HG03064 (cell line): ENCODE data around the gene C14orf180.

ENCODE experiments used
- ATAC-seq: cut with Tn5 transposase; IDR thresholded peaks from one replicate; pipeline ENCODE4 v1.9.1; 2021; ENCODE audit warnings: low read depth; ENCODE audit not compliant: unreplicated experiment

The C14orf180 gene

GRCh38 chr14:104549536-104550339 is 29.8 kb upstream of the C14orf180 start:
- no peak for ATAC-seq

GRCh38 chr14:104550340-104550860 is 29.2 kb upstream of the C14orf180 start:
- ATAC-seq, result no peak

DNA sequence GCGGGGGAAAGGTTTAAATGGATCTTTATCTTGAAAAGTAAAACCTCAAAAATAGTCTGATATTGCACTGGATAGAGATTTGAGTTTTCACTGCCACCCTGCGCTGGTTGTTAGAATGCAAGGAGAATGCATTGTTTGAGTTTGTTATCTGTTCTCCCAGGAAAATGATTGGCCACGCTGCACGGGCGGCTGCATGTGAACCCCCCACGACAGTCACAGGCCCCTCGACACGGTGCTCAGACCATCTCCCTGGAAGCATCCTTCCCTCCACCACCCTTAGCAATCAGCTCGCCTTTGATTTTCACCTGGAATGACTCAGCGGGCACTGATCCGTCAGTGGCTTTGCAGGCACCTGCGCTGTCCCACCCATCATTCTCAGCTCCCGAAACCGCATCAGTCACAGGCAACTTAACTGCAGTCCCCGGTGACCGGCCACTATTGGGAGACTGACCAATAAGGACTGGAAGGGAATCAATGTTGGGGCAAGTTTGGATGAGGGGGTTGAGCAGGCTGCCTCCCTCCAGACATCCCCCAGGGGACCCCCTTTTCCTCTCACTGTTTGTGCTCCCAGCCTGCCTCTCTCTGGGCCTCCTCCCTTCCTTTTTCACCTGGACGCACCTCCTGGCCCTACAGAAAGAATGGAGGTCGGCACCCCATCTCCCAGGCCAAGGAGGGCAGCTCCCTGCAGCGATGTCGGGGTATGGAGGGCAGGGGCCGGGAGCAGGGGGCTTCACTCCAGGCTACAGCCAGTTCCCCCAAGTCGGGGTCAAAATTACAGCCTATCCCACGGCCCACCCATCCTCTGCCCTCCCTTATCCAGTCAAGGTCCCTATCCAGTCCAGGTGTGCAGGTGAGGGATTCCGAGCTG is 28.5 kb upstream of the C14orf180 start:
- ATAC-seq, result no peak

DNA sequence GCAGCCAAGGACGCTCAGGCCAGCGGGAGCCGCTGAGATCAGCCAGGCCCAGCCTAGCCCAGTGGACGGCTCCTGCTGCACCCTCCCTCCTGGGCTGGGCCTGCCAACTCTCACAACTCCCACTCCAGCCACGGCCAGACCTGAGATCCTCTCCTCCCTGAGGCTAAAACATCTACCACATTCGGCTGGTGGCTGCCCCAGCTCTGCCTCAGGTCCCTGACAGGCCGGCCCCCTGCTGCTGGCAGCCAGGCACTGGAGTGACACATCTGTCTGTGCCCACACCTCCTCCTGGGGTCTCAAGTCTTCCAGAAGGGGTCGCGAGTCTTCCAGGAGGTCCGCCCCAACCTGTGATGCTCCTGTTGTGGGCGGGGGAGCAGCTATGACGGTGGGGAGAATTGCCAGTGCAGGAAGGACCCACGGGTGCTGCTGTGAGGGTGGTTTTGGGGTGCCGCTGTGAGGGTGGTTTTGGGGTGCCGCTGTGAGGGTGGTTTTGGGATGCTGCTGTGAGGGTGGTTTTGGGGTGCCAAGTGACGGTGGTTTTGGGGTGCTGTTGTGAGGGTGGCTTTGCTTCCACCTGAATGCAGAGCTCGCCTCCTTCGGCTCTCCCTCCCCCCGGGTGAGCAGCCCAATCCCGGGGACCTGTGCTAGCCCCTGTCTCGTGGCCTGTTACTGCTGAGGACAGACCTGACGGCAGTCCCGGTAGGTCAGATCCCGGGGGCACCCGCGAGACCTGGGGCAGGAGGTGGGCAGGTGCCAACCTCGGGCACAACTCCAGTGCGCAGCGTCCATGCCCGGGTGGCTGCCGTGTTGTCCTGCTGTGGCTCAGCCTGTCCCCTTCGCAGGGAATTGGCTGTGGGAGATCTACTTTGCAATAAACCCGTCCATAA is 27.5 kb upstream of the C14orf180 start:
- no peak for ATAC-seq

GRCh38 chr14:104552738-104553125 is 26.8 kb upstream of the C14orf180 start:
- no peak for ATAC-seq

DNA sequence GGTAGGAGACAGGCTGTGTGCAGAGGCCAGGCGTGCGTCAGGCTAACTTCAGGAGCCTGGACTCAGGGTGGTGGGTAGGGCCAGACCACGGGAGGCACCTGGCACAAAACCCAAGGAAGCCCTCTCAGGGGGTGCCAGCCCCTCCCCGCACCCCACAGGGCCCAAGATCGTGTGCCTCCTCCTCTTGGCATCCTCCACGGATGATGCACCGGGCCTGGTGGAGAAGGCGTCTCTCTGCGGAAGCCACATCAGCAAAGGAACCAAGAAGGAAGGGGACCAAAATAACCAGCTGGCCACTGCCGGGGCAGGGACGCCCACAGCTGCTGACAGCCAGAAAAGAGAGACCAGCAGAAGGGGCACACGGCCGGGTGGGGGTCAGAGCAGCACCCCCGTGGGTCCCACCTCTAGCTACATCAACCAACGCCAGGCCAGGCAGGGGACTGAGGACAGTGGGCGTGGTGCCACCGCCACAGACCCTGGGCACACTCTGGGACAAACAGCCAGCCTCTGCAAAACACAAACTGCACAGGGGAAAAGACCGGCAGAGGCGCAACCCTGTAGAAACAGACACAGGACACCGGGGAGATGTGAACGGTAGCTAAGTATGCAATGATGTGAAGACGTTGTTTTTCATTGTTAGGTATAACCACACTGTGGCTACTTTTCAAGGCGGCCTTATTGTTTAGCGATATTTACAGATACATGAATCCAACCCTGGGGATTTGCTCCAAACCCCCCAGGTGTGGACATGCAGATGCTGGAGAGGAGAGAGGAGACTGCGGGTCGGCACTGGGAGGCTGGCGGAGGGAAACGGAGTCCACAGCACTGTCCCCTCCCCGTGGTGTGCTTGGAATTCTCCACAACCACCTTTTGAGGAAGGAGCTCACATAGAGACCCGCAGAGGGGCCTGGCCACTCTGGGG is 26.1 kb upstream of the C14orf180 start:
- ATAC-seq, result no peak

DNA sequence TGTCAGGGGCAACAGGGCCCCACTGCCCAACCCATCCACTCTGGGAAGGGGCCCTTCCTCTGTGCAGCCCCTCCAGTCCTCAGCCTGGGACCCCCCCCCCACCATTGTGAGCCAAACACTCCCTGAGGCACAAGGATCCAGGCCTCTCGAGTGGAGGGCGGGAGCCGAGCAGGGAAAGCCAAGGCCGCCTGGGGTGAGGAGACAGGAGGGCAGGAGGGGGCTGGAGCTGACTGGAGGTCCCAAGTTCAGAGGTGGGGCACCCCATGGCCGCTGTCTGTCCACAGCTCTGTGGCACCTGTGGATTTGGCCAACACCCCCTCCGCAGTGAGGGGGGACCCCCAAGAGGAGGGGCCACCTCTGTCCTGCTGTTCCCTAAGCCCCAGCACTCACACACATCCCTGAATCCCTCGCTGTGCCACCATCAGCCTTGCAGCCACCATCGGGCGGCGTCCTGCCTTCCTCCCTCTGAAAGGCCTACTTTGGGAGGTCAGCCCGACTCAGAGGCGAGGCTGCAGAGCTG is 25.4 kb upstream of the C14orf180 start:
- ATAC-seq, result no peak

DNA sequence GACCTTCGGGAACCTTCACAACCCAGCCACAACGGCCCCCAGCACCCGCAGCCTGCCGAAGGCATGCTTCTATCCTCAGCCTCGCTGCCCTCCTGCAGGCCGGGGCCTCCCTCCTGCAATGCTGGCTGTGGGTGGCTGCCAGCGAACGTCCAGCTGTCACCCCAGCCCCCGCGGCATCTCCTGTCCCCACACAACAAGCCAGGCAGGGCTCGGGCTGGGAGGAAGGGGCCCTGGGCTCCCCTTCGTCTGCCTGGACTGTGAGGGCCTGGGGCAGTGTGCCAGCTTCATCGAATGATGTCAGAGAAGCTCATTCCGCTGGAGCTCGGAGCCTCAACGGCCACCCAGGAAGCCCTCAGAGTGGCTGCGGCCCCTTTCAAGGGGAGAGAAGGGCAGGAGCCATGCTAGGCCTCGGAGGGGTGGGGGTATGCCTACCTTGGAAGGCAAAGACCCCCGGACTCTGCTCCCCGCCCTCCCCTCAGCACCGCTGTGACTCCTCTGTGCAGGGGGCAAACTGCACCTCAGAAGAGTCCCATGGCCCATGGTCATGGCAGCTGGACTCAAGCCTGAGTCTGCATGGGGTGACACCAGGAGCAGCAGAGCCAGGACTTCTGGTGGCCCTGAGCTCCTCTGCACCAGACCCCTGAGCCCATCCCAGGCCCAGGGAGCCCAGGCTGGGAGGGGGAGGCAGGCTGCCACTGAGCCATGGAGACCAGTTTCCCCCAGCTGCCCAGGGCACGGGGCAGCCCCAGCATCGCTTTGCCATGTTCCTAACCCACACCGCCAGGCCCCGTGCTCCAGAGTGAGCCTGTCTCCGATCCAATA is 24.7 kb upstream of the C14orf180 start:
- ATAC-seq, result no peak

DNA sequence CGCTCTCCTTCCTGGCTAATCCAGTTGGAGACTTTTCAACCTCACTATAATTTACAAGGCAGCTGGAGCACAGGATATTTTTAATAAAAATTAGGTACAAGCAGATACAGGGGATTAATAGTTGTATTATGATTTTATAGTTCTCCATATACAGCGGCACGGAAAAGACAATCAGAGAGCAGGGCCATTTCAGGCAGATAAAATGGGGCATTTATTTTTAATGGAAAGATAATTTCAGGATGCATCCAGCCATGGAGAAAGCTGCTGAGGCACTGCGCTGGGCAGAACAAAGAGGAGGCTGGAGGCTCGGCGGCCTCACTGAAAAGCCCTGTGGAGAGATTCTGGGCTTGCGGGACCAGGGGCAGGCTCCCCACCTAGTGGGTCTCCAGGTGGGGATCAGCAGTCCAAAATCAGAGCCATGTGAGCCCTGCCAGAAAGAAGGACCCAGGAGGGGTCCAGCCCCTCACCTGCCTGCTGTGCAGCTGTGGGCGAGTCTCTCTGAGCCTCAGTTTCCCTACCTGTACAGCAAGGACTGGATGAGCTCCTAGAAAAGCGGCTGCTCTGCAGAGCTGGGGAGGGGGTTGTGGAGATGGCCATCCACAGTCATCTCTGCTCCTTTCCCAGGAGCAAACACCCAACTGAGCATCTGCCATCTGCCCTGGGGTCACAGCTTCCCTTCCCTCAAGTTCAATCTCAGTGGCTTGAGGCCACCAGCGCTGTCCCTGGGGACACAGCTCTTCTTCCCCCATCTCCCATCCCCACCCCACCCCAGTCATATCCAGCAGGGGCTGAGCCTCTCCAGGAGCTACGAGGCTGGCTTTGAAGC is 23.9 kb upstream of the C14orf180 start:
- ATAC-seq, result no peak

GRCh38 chr14:104556256-104557021 is 23.1 kb upstream of the C14orf180 start:
- ATAC-seq, result no peak

DNA sequence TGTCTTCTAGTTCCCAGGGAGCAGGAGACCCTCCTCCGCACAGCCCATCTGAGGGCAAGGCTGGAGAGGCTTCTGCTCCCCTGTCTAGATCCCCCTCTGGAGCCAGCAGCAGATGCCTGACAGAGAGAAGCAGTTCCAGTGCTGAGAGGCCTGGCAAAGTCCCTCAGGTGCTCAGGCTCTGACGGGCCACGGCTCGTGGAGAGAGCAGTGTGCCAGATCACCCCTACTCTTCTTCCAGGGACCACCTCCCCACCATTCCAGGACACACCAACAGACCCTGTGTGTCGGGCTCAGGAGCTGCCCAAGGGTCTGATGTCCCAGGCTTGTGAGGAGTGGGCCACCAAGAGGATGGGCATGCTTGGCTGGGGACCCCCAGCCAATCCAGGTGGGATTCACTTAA is 22.5 kb upstream of the C14orf180 start:
- ATAC-seq, result no peak

- ATAC-seq, result no peak
Observed at GRCh38 chr14:104557766-104558165, 21.8 kb upstream of the C14orf180 start.

GRCh38 chr14:104558231-104559027 is 21.1 kb upstream of the C14orf180 start:
- ATAC-seq, result no peak

DNA sequence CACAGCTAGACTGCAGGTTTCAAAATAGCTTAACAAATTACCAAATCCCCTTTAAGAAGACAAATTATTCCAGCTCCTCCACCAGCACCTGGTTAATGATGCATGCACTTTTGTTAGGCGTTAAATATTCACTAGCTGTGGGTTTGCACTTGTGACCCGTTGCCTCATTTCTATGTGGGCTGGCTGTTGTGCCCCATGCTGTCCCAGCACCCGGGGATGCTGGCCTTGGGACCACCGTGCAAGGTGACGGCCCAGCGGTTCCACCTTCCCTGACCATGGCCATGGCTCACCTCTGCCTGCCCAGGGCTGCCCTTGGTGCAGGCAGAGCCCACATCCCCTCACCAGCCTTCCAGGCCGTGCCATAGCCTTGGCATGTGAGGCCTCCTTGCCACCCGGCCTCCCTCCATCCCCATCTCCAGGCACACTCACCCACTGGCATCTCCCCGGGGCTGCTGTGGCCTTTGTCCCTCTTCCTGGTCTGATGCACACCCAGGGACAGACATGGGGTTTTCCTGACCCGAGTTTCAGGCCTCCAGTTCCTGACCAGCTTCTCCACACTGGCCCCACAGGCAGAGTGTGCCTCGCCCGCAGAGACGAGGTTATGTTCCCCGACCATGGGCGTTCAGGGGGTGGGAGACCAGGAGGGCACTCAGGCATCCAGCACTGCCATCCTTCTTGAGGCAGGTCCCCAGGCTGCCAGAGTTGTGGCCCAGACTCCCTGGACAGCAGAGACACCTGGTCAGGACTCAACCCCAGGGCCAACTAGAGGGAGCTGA is 20.3 kb upstream of the C14orf180 start:
- ATAC-seq, result no peak
